ENCODE data around the gene HK3. TPM values are rescaled to one million over a fixed set of nuclear protein-coding genes. Genes with fewer than 3 reads are reported as not detected.

The HK3 gene
- polyA plus RNA-seq, 1 donor (not counting 4 experiments of a cell fraction or from before 2014, with no cell fraction given) = not detected

- Histone ChIP-seq H3K9ac (ENCODE audit: control insufficient read depth, extremely low read depth, insufficient read depth, low read length) (no peak overlapping the region), H3K9me3 (ENCODE audit: control insufficient read depth, low read depth, low read length) (no peaks in the 10 kb centered on the region), H2AFZ (ENCODE audit: control insufficient read depth, low read length) (no peak overlapping the region), H4K20me1 (ENCODE audit: control insufficient read depth, extremely low read depth, insufficient read depth, low read length) (no peaks in the 10 kb centered on the region), H3K79me2 (ENCODE audit: control insufficient read depth, insufficient read depth, low read length) (no peaks in the 10 kb centered on the region), H3K4me1 (ENCODE audit: control insufficient read depth, extremely low read depth, insufficient read depth, low read length) (no peaks in the 10 kb centered on the region), H3K4me3 (ENCODE audit: control insufficient read depth in 2 of 3, extremely low read depth in 1 of 3, insufficient read depth in 2 of 3, low read depth in 1 of 3, low read length in 3 of 3) (no peak overlapping the region), H3K27ac (ENCODE audit: control insufficient read depth, insufficient read depth, low read length) (no peak overlapping the region), H3K4me2 (ENCODE audit: control insufficient read depth, extremely low read depth, insufficient read depth, low read depth, low read length) (no peak overlapping the region), H3K36me3 (ENCODE audit: control insufficient read depth in 2 of 2, extremely low read depth in 1 of 2, insufficient read depth in 2 of 2, low read length in 2 of 2) (no peaks in the 10 kb centered on the region), H3K27me3 (ENCODE audit: control insufficient read depth, extremely low read depth, insufficient read depth, low read length) (peaks cover 40% of the 10 kb centered on the region), H3K9me1 (ENCODE audit: control insufficient read depth, extremely low read depth, insufficient read depth, low read length) (no peaks in the 10 kb centered on the region)
- DNase-seq (ENCODE audit: low read depth, low spot score) (no peak), FAIRE-seq (no peak)
- dilution Hi-C loops (cut with MboI; ENCODE audit: extremely low pct_ligation_motif_present, low sequenced_read_pairs) = no loop called here
- no peak for TF ChIP-seq EZH2 (IDR thresholded peaks at IDR 0.05; ENCODE audit: low read length)
- no peak for TF ChIP-seq CTCF (optimal IDR thresholded peaks at IDR 0.05 in 1 of 3, IDR thresholded peaks at IDR 0.05 in 1 of 3, conservative IDR thresholded peaks at IDR 0.05 in 1 of 3; ENCODE audit: extremely low read depth in 1 of 3, insufficient read depth in 2 of 3, low read length in 3 of 3)
These were observed 35.9 kb downstream of the HK3 start for GRCh38 chr5:176863041-176863764.

GRCh38 chr5:176862330-176862995 lies 36.7 kb downstream of the HK3 start:
- FAIRE-seq (no peak), DNase-seq (ENCODE audit: low read depth, low spot score) (no peak)
- dilution Hi-C loops (cut with MboI; ENCODE audit: extremely low pct_ligation_motif_present, low sequenced_read_pairs) = no loop called here
- Histone ChIP-seq H3K79me2 (ENCODE audit: control insufficient read depth, insufficient read depth, low read length) (no peaks in the 10 kb centered on the region), H3K9ac (ENCODE audit: control insufficient read depth, extremely low read depth, insufficient read depth, low read length) (no peak overlapping the region), H3K4me1 (ENCODE audit: control insufficient read depth, extremely low read depth, insufficient read depth, low read length) (no peaks in the 10 kb centered on the region), H3K4me3 (ENCODE audit: control insufficient read depth in 2 of 3, extremely low read depth in 1 of 3, insufficient read depth in 2 of 3, low read depth in 1 of 3, low read length in 3 of 3) (no peak overlapping the region), H3K36me3 (ENCODE audit: control insufficient read depth in 2 of 2, extremely low read depth in 1 of 2, insufficient read depth in 2 of 2, low read length in 2 of 2) (no peaks in the 10 kb centered on the region), H3K27me3 (ENCODE audit: control insufficient read depth, extremely low read depth, insufficient read depth, low read length) (peaks cover 39% of the 10 kb centered on the region), H4K20me1 (ENCODE audit: control insufficient read depth, extremely low read depth, insufficient read depth, low read length) (no peaks in the 10 kb centered on the region), H3K4me2 (ENCODE audit: control insufficient read depth, extremely low read depth, insufficient read depth, low read depth, low read length) (no peak overlapping the region), H3K9me1 (ENCODE audit: control insufficient read depth, extremely low read depth, insufficient read depth, low read length) (no peaks in the 10 kb centered on the region), H3K27ac (ENCODE audit: control insufficient read depth, insufficient read depth, low read length) (no peak overlapping the region), H3K9me3 (ENCODE audit: control insufficient read depth, low read depth, low read length) (no peaks in the 10 kb centered on the region), H2AFZ (ENCODE audit: control insufficient read depth, low read length) (no peak overlapping the region)
- TF ChIP-seq EZH2 (IDR thresholded peaks at IDR 0.05; ENCODE audit: low read length) (no peak), CTCF (optimal IDR thresholded peaks at IDR 0.05 in 1 of 3, IDR thresholded peaks at IDR 0.05 in 1 of 3, conservative IDR thresholded peaks at IDR 0.05 in 1 of 3; ENCODE audit: extremely low read depth in 1 of 3, insufficient read depth in 2 of 3, low read length in 3 of 3) (no peak)

Measured in keratinocyte (primary cell).